Measurements from ENCODE around the gene LSM6.

GRCh38 chr4:146202665-146203064 is 27.1 kb downstream of the LSM6 start:
- no peak for TF ChIP-seq POLR2A (IDR thresholded peaks at IDR 0.05)
- TF ChIP-seq, protein P1, sequence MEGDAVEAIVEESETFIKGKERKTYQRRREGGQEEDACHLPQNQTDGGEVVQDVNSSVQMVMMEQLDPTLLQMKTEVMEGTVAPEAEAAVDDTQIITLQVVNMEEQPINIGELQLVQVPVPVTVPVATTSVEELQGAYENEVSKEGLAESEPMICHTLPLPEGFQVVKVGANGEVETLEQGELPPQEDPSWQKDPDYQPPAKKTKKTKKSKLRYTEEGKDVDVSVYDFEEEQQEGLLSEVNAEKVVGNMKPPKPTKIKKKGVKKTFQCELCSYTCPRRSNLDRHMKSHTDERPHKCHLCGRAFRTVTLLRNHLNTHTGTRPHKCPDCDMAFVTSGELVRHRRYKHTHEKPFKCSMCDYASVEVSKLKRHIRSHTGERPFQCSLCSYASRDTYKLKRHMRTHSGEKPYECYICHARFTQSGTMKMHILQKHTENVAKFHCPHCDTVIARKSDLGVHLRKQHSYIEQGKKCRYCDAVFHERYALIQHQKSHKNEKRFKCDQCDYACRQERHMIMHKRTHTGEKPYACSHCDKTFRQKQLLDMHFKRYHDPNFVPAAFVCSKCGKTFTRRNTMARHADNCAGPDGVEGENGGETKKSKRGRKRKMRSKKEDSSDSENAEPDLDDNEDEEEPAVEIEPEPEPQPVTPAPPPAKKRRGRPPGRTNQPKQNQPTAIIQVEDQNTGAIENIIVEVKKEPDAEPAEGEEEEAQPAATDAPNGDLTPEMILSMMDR (IDR thresholded peaks at IDR 0.05) = no peak
